Ramos (cell line): ENCODE measurements around the gene KCNJ16.

Source experiments
- in situ Hi-C: fragments of 300-500 bp; cut with MboI; formaldehyde crosslinking; loops from one replicate; pipeline ENCODE4 v1.14.3; 2022; ENCODE audit warnings: low sequenced_read_pairs; ENCODE audit not compliant: unreplicated experiment

Gene KCNJ16

GRCh38 chr17:70121126-70121525 is 46.1 kb downstream of the KCNJ16 start:
- in situ Hi-C loops = no loop called here

GRCh38 chr17:70123193-70123592 is 48.2 kb downstream of the KCNJ16 start:
- in situ Hi-C loops = no loop called here

DNA sequence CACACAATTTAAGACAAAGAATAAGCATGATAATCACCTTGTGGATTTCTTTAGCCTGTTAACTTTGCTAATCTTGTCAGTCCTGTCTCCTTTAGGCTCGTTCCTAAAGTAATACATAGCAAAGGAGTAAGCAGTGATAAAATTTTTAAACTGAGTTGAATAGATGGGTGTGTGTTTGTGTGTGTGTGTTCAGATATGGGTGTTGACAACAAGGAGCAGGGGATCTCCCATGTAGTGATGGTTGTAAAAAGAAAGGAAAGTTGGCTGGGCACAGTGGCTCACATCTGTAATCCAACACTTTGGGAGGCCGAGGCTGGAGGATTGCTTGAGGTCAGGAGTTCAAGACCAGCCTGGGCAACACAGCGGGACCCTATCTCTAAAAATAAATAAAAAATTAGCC is 49.7 kb downstream of the KCNJ16 start:
- in situ Hi-C loops = no loop called here

GRCh38 chr17:70127221-70127873 is 52.3 kb downstream of the KCNJ16 start:
- in situ Hi-C loops = no loop called here

GRCh38 chr17:70128727-70129238 is 53.8 kb downstream of the KCNJ16 start:
- in situ Hi-C loops = no loop called here

DNA sequence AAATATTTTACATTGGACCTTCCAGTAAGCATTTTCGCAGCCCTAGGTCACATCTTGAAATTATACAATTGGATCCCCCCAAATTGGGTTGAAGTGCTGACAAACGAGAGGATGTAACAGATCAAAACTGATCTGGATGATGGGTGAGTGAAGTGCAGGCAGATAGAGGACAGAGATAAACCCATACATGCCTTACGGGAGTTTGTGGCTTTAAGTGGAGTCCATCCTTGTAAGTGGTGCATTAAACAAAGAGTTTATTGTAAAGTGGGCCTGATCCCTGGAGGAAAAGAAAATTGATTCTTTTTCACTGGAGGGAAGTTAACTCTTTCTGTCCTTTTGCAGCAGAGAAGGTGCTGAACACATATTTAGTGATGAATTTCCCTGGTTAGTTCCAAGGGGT is 55.3 kb downstream of the KCNJ16 start:
- in situ Hi-C loops = no loop called here

- in situ Hi-C loops = no loop called here
Measured at GRCh38 chr17:70132505-70132904, 57.5 kb downstream of the KCNJ16 start.

DNA sequence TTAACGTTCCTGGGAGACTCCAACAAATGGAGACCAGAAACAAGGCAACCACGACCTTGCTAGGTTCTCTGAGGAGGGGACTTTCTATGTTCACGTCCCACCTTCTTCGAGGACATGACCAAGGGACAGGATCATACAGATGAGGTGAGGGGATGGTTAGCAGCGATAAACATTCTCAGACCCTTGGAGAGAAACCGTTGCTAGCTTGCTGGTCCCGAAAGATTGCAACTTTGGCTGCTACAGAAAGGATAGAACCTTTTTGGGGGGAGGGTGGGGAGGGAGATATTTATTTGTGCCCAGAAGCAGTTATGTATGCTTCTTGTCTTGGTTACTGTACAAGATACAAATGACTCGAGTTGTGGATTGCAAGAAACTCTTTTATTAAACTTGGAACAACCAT is 59.0 kb downstream of the KCNJ16 start:
- in situ Hi-C loops = no loop called here

DNA sequence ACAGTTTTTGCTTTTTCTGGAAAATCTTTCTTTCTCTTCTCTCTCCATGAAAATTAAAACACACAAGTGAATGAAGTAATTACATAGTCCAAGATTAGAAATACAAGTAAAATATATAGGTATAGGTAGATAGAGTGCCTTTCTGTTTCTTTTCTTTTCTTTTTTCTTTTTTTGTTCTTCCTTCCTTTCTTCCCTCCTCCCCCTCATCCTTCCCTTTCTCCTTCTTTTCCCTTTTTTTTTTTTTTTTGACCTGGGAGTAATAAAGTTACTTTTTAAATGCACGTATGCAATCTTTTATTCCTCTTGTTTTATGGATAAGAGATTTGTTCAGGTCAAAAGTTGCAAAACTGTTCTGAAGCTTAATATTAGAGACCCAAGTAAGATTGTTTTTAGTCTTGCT is 59.8 kb downstream of the KCNJ16 start:
- in situ Hi-C loops = no loop called here

GRCh38 chr17:70136131-70136530 is 61.1 kb downstream of the KCNJ16 start:
- in situ Hi-C loops = no loop called here

GRCh38 chr17:70137451-70138230 is 62.6 kb downstream of the KCNJ16 start:
- in situ Hi-C loops = no loop called here

DNA sequence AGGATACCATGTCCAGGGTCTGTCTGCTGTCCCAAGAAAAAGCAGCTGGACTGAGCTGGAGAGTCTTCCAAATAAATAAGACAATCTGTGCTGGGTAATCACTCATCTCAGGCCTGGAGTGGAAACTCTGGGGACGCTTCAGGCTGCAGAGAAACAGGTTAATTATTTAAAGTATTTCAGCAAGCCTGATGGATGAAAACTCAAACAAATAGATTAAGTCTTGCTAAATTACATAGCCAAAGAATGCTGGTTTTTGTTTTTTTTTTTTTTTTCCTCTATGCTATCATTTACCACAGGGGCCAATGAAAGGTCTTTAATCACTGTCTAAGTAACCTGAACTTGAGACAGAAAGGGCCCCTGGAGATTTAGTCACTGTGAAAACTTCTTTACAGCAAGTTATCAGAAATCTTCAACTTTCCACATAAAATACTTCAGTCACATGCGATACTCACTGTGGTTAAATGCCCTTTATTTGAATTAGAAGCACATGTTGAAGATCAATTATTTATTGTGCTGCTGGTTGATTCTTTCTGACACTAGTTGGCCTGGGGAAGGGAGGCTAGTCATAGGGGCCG is 63.4 kb downstream of the KCNJ16 start:
- in situ Hi-C loops = no loop called here

- in situ Hi-C loops = no loop called here
Measured at GRCh38 chr17:70139449-70139993, 64.5 kb downstream of the KCNJ16 start.

- in situ Hi-C loops = no loop called here
Measured at GRCh38 chr17:70144260-70144846, 69.3 kb downstream of the KCNJ16 start.

GRCh38 chr17:70153210-70153609 is 78.2 kb downstream of the KCNJ16 start:
- in situ Hi-C loops = no loop called here

- in situ Hi-C loops = no loop called here
Measured at GRCh38 chr17:70157151-70157550, 82.1 kb downstream of the KCNJ16 start.

- in situ Hi-C loops = no loop called here
Measured at GRCh38 chr17:70158180-70158579, 83.2 kb downstream of the KCNJ16 start.

DNA sequence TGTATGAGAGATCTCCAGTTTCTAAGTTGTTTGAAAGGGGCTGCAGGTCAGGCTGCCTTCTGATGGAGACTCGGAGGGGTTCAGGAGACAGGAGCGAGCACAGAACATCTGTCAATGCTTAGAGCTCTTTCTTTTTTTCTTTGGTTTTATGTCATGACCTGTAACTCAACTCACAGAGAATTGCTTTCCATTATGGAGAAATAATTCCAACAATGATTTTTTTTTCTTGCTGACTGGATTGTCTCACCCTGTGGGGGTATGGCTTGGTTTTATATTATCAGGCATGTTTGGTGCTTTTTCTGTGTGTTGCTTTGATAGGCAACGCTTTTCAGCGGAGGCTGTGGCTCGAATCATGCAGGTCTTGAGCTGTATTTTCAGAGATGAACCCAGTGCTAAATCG is 83.6 kb downstream of the KCNJ16 start:
- in situ Hi-C loops = no loop called here

GRCh38 chr17:70159980-70160379 is 85.0 kb downstream of the KCNJ16 start:
- in situ Hi-C loops = no loop called here

DNA sequence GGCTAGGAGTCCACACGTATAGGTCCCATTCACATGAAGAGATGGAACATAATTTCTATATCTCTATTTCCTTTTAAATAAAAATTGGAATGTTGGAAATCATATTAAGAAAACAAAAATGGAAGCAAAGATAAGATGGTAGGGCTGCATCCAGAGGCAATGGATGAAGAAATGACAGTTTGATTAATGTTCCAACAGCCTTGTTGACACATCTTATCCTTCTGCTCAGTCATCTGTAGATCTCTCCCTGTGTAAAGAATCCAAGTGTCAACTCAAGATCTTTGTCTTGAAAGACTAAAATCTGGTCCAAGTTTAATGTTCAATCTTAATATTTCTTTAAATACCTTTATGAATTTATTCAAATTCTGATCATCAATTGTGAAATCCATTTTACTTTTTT is 86.5 kb downstream of the KCNJ16 start:
- in situ Hi-C loops = no loop called here

- in situ Hi-C loops = no loop called here
Measured at GRCh38 chr17:70165383-70165782, 90.4 kb downstream of the KCNJ16 start.
